Thymus (tissue), 11 donors: Measurements from ENCODE around the gene GPC3. TPM values are rescaled to one million over a fixed set of nuclear protein-coding genes. Genes with fewer than 3 reads are reported as not detected.
A peak's percentile ranks its signal among the peaks of the same experiment; 100 is the strongest.

Experiments used
- DNase-seq, 9 donors: peaks; one replicate each; pipeline ENCODE4 v3.0.0-alpha.2; 2013; ENCODE audit warnings: low spot score in 9 of 9, low read depth in 6 of 9, missing footprints in 1 of 9
- H3K27ac ChIP-seq, 2 donors: one replicate each; pipeline ENCODE4 v1.5.1; 2013; ENCODE audit warnings: control low read depth in 1 of 2, low read depth in 1 of 2, low read length in 1 of 2, mild to moderate bottlenecking in 1 of 2, moderate library complexity in 1 of 2
- H3K27me3 ChIP-seq, 2 donors: one replicate each; pipeline ENCODE4 v1.5.1; 2013; ENCODE audit warnings: low read length in 1 of 2; ENCODE audit not compliant: control insufficient read depth in 2 of 2, insufficient read depth in 1 of 2
- H3K36me3 ChIP-seq, 2 donors: one replicate each; pipeline ENCODE4 v1.5.1; 2013; ENCODE audit warnings: low read length in 1 of 2, mild to moderate bottlenecking in 1 of 2, moderate library complexity in 1 of 2; ENCODE audit not compliant: control insufficient read depth in 2 of 2, insufficient read depth in 2 of 2
- H3K4me1 ChIP-seq, 2 donors: one replicate each; pipeline ENCODE4 v1.5.1; 2013; ENCODE audit warnings: low read length in 2 of 2; ENCODE audit not compliant: control insufficient read depth in 2 of 2, insufficient read depth in 2 of 2
- H3K4me3 ChIP-seq, 2 donors: one replicate each; pipeline ENCODE4 v1.5.1; 2013; ENCODE audit warnings: low read length in 2 of 2, control low read depth in 1 of 2, mild to moderate bottlenecking in 1 of 2
- H3K9me3 ChIP-seq, 2 donors: one replicate each; pipeline ENCODE4 v1.5.1; 2013; ENCODE audit warnings: low read length in 1 of 2, mild to moderate bottlenecking in 1 of 2; ENCODE audit not compliant: control insufficient read depth in 2 of 2, insufficient read depth in 1 of 2
- WGBS: extraction: QIAGEN DNeasy Blood & Tissue Kit; methylation state at CpG from one replicate; pipeline ENCODE4 v1.1.7; 2013; 5-methylcytosine and 5-hydroxymethylcytosine counted together
- polyA plus RNA-seq: library from polyadenylated mRNA; stranded (reverse); fragments of 200-250 nt; gene quantifications from one replicate; pipeline ENCODE4 v1.2.3, GENCODE V29; 2013
- total RNA-seq: library from RNA; stranded (reverse); fragments of 120-200 nt; gene quantifications from one replicate; pipeline ENCODE4 v1.2.4, GENCODE V29; 2013
- donor health status: healthy.

The GPC3 gene
- total and polyA plus RNA-seq, 2 donors, result 3.1 to 26.2 TPM

GRCh38 chrX:133815496-133815895 lies 169.9 kb downstream of the GPC3 start:
- H3K4me3 ChIP-seq, result no peak overlapping the region
- no peaks in the 10 kb centered on the region for H3K9me3 ChIP-seq
- DNase-seq, result no peak
- H3K27me3 ChIP-seq, result no peaks in the 10 kb centered on the region
- no peaks in the 10 kb centered on the region for H3K36me3 ChIP-seq
- no peaks in the 10 kb centered on the region for H3K4me1 ChIP-seq
- WGBS, result 97% methylated on average over 1 of the region's 1 CpG
- H3K27ac ChIP-seq, result no peak overlapping the region

- Histone ChIP-seq H3K27ac (no peak overlapping the region), H3K36me3 (no peaks in the 10 kb centered on the region), H3K27me3 (no peaks in the 10 kb centered on the region), H3K4me1 (no peaks in the 10 kb centered on the region), H3K4me3 (no peak overlapping the region), H3K9me3 (no peaks in the 10 kb centered on the region)
- WGBS, result 94% methylated on average over 6 of the region's 6 CpGs
- no peak for DNase-seq
These were observed 171.4 kb downstream of the GPC3 start for GRCh38 chrX:133813971-133814370.

- 94% methylated on average over 3 of the region's 3 CpGs for WGBS
- Histone ChIP-seq H3K9me3 (no peaks in the 10 kb centered on the region), H3K36me3 (no peaks in the 10 kb centered on the region), H3K4me3 (no peak overlapping the region), H3K27ac (no peak overlapping the region), H3K4me1 (no peaks in the 10 kb centered on the region), H3K27me3 (no peaks in the 10 kb centered on the region)
- no peak for DNase-seq
These were observed 173.0 kb downstream of the GPC3 start for GRCh38 chrX:133812402-133812801.

- H3K27ac ChIP-seq, result no peak overlapping the region
- H3K27me3 ChIP-seq, result no peaks in the 10 kb centered on the region
- no peaks in the 10 kb centered on the region for H3K36me3 ChIP-seq
- H3K4me1 ChIP-seq, result no peaks in the 10 kb centered on the region
- no peak overlapping the region for H3K4me3 ChIP-seq
- no peaks in the 10 kb centered on the region for H3K9me3 ChIP-seq
- no peak for DNase-seq
- WGBS, result 89% methylated on average over 3 of the region's 3 CpGs
These were observed 174.5 kb downstream of the GPC3 start for GRCh38 chrX:133810925-133811324.

- no peaks in the 10 kb centered on the region for H3K36me3 ChIP-seq
- H3K4me1 ChIP-seq, result no peaks in the 10 kb centered on the region
- WGBS, result 95% methylated on average over 6 of the region's 6 CpGs
- no peak overlapping the region for H3K27ac ChIP-seq
- H3K4me3 ChIP-seq, result no peak overlapping the region
- H3K9me3 ChIP-seq, result no peaks in the 10 kb centered on the region
- H3K27me3 ChIP-seq, result no peaks in the 10 kb centered on the region
- DNase-seq, result no peak
These were observed 181.3 kb downstream of the GPC3 start for GRCh38 chrX:133804072-133804471.

GRCh38 chrX:133796282-133796681 lies 189.1 kb downstream of the GPC3 start:
- H3K36me3 ChIP-seq, result no peaks in the 10 kb centered on the region
- no peaks in the 10 kb centered on the region for H3K4me1 ChIP-seq
- H3K27ac ChIP-seq, result no peak overlapping the region
- no peaks in the 10 kb centered on the region for H3K27me3 ChIP-seq
- DNase-seq, result no peak
- no peak overlapping the region for H3K4me3 ChIP-seq
- no peaks in the 10 kb centered on the region for H3K9me3 ChIP-seq

GRCh38 chrX:133794126-133794525 lies 191.3 kb downstream of the GPC3 start:
- H3K4me1 ChIP-seq, result no peaks in the 10 kb centered on the region
- no peak for DNase-seq
- no peaks in the 10 kb centered on the region for H3K27me3 ChIP-seq
- H3K27ac ChIP-seq, result no peak overlapping the region
- H3K4me3 ChIP-seq, result no peak overlapping the region
- 92% methylated on average over 4 of the region's 4 CpGs for WGBS
- H3K9me3 ChIP-seq, result no peaks in the 10 kb centered on the region
- H3K36me3 ChIP-seq, result no peaks in the 10 kb centered on the region

GRCh38 chrX:133793626-133794025 lies 191.8 kb downstream of the GPC3 start:
- Histone ChIP-seq H3K9me3 (no peaks in the 10 kb centered on the region), H3K27ac (no peak overlapping the region), H3K4me1 (no peaks in the 10 kb centered on the region), H3K27me3 (no peaks in the 10 kb centered on the region), H3K4me3 (no peak overlapping the region), H3K36me3 (no peaks in the 10 kb centered on the region)
- DNase-seq, result no peak
- WGBS, result 95% methylated on average over 2 of the region's 2 CpGs

GRCh38 chrX:133792198-133792953 lies 193.0 kb downstream of the GPC3 start:
- Histone ChIP-seq H3K4me1 (no peaks in the 10 kb centered on the region), H3K36me3 (no peaks in the 10 kb centered on the region), H3K4me3 (no peak overlapping the region), H3K27ac (no peak overlapping the region), H3K27me3 (no peaks in the 10 kb centered on the region), H3K9me3 (no peaks in the 10 kb centered on the region)
- DNase-seq, result peak; percentile 24 to 78 (median 47)
- 10% methylated on average over 7 of the region's 7 CpGs for WGBS
